Tongue (tissue), 2 donors: ENCODE data around the gene DCDC2. TPM values are rescaled to one million over a fixed set of nuclear protein-coding genes. Genes with fewer than 3 reads are reported as not detected.
A peak's percentile ranks its signal among the peaks of the same experiment; 100 is the strongest.
"Not testable (repeated sequence)": the region's sequence is repeated elsewhere in the genome, so short reads cannot be mapped to it uniquely, and the experiment has no call there.

Source experiments
- DNase-seq: peaks from one replicate; pipeline ENCODE4 v3.0.0-alpha.2; 2015
- total RNA-seq: library from RNA; depleted of rRNA; stranded (reverse); fragments of >200 nt; gene quantifications from one replicate; pipeline ENCODE4 v1.2.3, GENCODE V29; 2014

Gene DCDC2
- total RNA-seq, 1 donor from 2014 or later, result 0.21 TPM

- DNase-seq, result no peak
Measured at GRCh38 chr6:24219670-24220069, 138.2 kb downstream of the DCDC2 start.

- DNase-seq, result no peak
Measured at GRCh38 chr6:24214984-24215383, 142.9 kb downstream of the DCDC2 start.

- DNase-seq, result no peak
Measured at GRCh38 chr6:24207413-24207812, 150.4 kb downstream of the DCDC2 start.

GRCh38 chr6:24205020-24205492, 152.8 kb downstream of the DCDC2 start:
- DNase-seq, result peak; percentile 80

- not testable (repeated sequence) for DNase-seq
Measured at GRCh38 chr6:24204113-24204512, 153.7 kb downstream of the DCDC2 start.

- no peak for DNase-seq
Measured at GRCh38 chr6:24197892-24198291, 160.0 kb downstream of the DCDC2 start.

GRCh38 chr6:24195836-24196597, 161.8 kb downstream of the DCDC2 start:
- DNase-seq, result no peak

- DNase-seq, result no peak
Measured at GRCh38 chr6:24194978-24195700, 162.7 kb downstream of the DCDC2 start.

GRCh38 chr6:24193364-24193763, 164.5 kb downstream of the DCDC2 start:
- DNase-seq, result no peak

- DNase-seq, result no peak
Measured at GRCh38 chr6:24191346-24191745, 166.5 kb downstream of the DCDC2 start.

GRCh38 chr6:24188578-24189080, 169.2 kb downstream of the DCDC2 start:
- DNase-seq, result peak; percentile 16

GRCh38 chr6:24187965-24188577, 169.8 kb downstream of the DCDC2 start:
- DNase-seq, result no peak

GRCh38 chr6:24186349-24186748, 171.5 kb downstream of the DCDC2 start:
- DNase-seq, result no peak

- no peak for DNase-seq
Measured at GRCh38 chr6:24183584-24183983, 174.3 kb downstream of the DCDC2 start.

- peak; percentile 38 for DNase-seq
Measured at GRCh38 chr6:24157886-24158285, 200.0 kb downstream of the DCDC2 start.

GRCh38 chr6:24154121-24154520, 203.7 kb downstream of the DCDC2 start:
- DNase-seq, result no peak

- no peak for DNase-seq
Measured at GRCh38 chr6:24152014-24152413, 205.8 kb downstream of the DCDC2 start.

GRCh38 chr6:24149836-24150235, 208.0 kb downstream of the DCDC2 start:
- DNase-seq, result no peak

- DNase-seq, result no peak
Measured at GRCh38 chr6:24149296-24149695, 208.6 kb downstream of the DCDC2 start.

GRCh38 chr6:24148684-24149083, 209.2 kb downstream of the DCDC2 start:
- no peak for DNase-seq

- DNase-seq, result no peak
Measured at GRCh38 chr6:24148154-24148570, 209.7 kb downstream of the DCDC2 start.

GRCh38 chr6:24147511-24148153, 210.2 kb downstream of the DCDC2 start:
- peak; percentile 4 for DNase-seq
